Chondrocyte (in vitro differentiated cells): ENCODE results near the gene GPR161. TPM values are rescaled to one million over a fixed set of nuclear protein-coding genes. Genes with fewer than 3 reads are reported as not detected.

ENCODE experiments used
- DNase-seq: peaks from one replicate; pipeline ENCODE4 v3.0.0; 2021; ENCODE audit warnings: mixed read lengths, low spot score
- H3K27ac Mint-ChIP-seq: one replicate; pipeline ENCODE4 v1.8.0; 2021; ENCODE audit warnings: mild to moderate bottlenecking, moderate library complexity, mixed read lengths; ENCODE audit not compliant: unreplicated experiment
- H3K27me3 Mint-ChIP-seq: 2 replicates; pipeline ENCODE4 v1.8.0; 2021; ENCODE audit warnings: low read depth, mixed read lengths
- H3K36me3 Mint-ChIP-seq: 2 replicates; pipeline ENCODE4 v1.8.0; 2021; ENCODE audit warnings: low read depth, mixed read lengths
- H3K4me1 Mint-ChIP-seq: 2 replicates; pipeline ENCODE4 v1.8.0; 2021; ENCODE audit warnings: low read depth, mild to moderate bottlenecking, mixed read lengths
- H3K4me3 Mint-ChIP-seq: one replicate; pipeline ENCODE4 v1.8.0; 2021; ENCODE audit warnings: mild to moderate bottlenecking, moderate library complexity, mixed read lengths; ENCODE audit not compliant: unreplicated experiment
- H3K9me3 Mint-ChIP-seq: 2 replicates; pipeline ENCODE4 v1.8.0; 2021; ENCODE audit warnings: low read depth, mixed read lengths
- total RNA-seq: library from RNA; stranded (reverse); gene quantifications from 3 replicates; pipeline ENCODE4 v1.2.1, GENCODE V29; 2021
- TF ChIP-seq, protein P1 (sequence below): fragments of 200-600 bp; sonication (generic); IDR thresholded peaks from 2 replicates; pipeline ENCODE4 v1.5.0; 2021; ENCODE audit warnings: antibody characterized with exemption, mild to moderate bottlenecking, moderate library complexity

The GPR161 gene
- total RNA-seq, 1 donor from 2014 or later, result 33.5 TPM

DNA sequence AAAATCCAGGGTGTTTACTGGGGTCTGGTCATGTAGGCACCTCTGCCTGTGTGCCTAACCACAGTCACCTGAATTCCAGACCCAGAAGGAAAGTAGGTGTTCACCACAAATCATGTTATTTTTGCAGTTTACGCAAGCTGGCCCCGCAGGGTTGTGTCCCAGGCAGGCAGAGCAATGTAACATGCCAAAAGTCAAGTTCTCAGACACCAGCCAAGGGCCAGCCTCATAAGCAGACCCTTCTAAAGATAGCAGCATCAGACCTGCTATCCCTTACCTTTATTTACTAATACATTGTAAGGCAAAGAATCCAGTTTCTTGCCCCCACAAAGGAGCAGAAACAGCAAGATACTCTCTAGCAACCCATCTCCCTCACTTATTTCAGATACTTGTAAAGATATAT lies 83.0 kb downstream of the GPR161 start:
- Mint-ChIP-seq H3K4me1 (peaks cover 7% of the 10 kb centered on the region), H3K27ac (no peak overlapping the region), H3K4me3 (no peak overlapping the region), H3K36me3 (peaks cover 4% of the 10 kb centered on the region), H3K9me3 (peaks cover 2% of the 10 kb centered on the region), H3K27me3 (no peaks in the 10 kb centered on the region)
- TF ChIP-seq, protein P1, sequence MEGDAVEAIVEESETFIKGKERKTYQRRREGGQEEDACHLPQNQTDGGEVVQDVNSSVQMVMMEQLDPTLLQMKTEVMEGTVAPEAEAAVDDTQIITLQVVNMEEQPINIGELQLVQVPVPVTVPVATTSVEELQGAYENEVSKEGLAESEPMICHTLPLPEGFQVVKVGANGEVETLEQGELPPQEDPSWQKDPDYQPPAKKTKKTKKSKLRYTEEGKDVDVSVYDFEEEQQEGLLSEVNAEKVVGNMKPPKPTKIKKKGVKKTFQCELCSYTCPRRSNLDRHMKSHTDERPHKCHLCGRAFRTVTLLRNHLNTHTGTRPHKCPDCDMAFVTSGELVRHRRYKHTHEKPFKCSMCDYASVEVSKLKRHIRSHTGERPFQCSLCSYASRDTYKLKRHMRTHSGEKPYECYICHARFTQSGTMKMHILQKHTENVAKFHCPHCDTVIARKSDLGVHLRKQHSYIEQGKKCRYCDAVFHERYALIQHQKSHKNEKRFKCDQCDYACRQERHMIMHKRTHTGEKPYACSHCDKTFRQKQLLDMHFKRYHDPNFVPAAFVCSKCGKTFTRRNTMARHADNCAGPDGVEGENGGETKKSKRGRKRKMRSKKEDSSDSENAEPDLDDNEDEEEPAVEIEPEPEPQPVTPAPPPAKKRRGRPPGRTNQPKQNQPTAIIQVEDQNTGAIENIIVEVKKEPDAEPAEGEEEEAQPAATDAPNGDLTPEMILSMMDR, result no peak
- DNase-seq, result no peak

GRCh38 chr1:168050880-168051279 lies 85.8 kb downstream of the GPR161 start:
- Mint-ChIP-seq H3K9me3 (peaks cover 2% of the 10 kb centered on the region), H3K27me3 (no peaks in the 10 kb centered on the region), H3K4me1 (peaks cover 7% of the 10 kb centered on the region), H3K27ac (no peak overlapping the region), H3K36me3 (peaks cover 5% of the 10 kb centered on the region), H3K4me3 (no peak overlapping the region)
- no peak for DNase-seq
- TF ChIP-seq, protein P1, result no peak

DNA sequence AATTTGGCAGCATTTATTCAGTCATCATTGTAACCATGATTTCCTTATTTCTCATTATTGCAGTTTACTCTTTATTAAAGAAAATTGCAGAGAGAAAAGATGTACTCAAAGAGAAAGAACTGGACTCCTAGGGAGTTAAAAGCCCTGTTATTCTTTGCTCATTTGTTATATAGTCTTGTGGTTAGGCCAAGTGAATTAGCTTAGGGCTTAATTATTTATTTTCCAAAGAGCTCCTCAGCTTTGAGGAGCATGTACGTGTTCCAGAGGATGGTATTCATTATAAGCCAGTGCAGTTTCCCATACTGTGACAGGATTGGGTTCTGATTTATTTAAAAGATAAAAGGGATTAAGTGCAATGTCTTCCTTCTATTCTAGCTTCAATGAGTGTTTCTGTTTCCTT lies 86.4 kb downstream of the GPR161 start:
- Mint-ChIP-seq H3K4me3 (no peak overlapping the region), H3K4me1 (peaks cover 12% of the 10 kb centered on the region), H3K9me3 (no peaks in the 10 kb centered on the region), H3K27me3 (no peaks in the 10 kb centered on the region), H3K27ac (no peak overlapping the region), H3K36me3 (peaks cover 6% of the 10 kb centered on the region)
- no peak for DNase-seq
- TF ChIP-seq, protein P1, result no peak

DNA sequence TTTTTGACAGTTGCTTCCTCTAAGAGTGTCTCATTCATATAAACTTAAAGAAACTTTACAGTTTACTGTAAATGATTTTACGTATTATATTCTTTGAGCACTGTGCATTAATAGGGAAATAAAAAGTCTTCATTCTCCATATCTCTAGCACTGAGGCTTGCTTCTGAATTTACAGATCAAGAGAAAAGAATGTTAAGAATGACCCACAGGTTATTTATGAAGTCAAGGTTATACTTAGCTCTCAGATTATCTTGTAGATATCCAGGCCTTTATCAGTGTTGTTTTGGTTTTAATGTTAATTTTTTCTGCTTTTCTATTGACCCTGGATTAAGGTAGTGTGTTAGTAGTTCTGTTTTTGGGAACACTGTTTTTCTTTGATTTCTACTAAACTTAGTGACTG lies 91.4 kb downstream of the GPR161 start:
- Mint-ChIP-seq H3K27ac (no peak overlapping the region), H3K27me3 (no peaks in the 10 kb centered on the region), H3K36me3 (peaks cover 20% of the 10 kb centered on the region), H3K4me1 (peaks cover 12% of the 10 kb centered on the region), H3K4me3 (no peak overlapping the region), H3K9me3 (peaks cover 2% of the 10 kb centered on the region)
- TF ChIP-seq, protein P1, result no peak
- no peak for DNase-seq

DNA sequence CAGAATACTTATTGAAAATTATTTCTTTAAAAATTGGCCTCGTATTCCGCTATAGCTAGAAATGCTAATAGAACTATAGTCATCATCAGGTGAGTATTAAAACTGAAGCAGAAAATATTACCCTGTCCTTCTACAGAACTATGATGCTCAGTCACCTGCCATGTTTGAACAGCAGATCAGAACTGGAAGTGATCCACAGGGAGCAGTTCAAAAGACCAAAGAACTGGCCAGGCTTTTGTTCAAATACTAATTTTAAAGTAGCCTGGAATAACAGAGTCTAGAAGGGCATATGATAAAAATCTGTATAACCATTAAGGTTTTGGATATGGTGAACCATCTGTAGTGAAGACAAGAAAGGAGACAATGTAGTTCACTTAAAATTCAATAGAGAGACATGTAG lies 94.4 kb downstream of the GPR161 start:
- H3K27ac Mint-ChIP-seq, result no peak overlapping the region
- TF ChIP-seq, protein P1, result no peak
- H3K36me3 Mint-ChIP-seq, result peaks cover 15% of the 10 kb centered on the region
- no peaks in the 10 kb centered on the region for H3K27me3 Mint-ChIP-seq
- H3K4me1 Mint-ChIP-seq, result peaks cover 12% of the 10 kb centered on the region
- no peak for DNase-seq
- H3K4me3 Mint-ChIP-seq, result no peak overlapping the region
- H3K9me3 Mint-ChIP-seq, result peaks cover 2% of the 10 kb centered on the region
